AML-193 (cell line): ENCODE results near the gene BSCL2.
"Not testable (repeated sequence)": the region's sequence is repeated elsewhere in the genome, so short reads cannot be mapped to it uniquely, and the experiment has no call there.

ENCODE experiments used
- DNase-seq, 2 experiments: peaks; one replicate each; lab custom pipeline; 2025; lab: John Stamatoyannopoulos, UW

Gene BSCL2

DNA sequence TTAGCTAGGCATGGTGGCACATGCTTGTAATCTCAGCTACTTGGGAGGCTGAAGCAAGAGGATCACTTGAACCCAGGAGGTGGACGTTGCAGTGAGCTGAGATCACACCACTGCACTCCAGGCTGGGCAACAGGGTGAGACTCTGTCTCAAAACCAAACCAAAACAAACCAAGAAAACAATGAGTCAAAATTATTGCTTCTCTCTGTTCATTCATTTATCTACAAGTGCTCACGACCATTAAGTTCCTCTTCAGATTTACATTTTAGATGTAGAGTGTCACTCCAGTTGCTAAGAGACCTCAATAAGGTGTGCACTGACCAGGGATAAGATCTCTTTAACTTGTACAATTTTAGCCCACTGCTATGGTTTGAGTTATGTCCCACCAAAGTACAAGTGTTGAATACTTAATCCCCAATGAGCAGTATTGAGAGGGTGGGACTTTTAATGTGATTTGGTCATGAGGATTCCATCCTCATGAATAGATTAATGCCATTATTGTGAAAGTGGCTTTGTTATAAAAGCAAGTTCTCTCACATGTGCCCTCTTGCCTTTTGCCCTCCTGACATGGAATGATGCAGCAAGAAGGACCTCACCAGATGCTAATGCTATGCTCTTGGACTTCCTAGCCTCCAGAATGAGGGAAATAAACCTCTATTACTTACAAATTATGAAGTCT lies 12.2 kb upstream of the BSCL2 start:
- DNase-seq, result no peak

DNA sequence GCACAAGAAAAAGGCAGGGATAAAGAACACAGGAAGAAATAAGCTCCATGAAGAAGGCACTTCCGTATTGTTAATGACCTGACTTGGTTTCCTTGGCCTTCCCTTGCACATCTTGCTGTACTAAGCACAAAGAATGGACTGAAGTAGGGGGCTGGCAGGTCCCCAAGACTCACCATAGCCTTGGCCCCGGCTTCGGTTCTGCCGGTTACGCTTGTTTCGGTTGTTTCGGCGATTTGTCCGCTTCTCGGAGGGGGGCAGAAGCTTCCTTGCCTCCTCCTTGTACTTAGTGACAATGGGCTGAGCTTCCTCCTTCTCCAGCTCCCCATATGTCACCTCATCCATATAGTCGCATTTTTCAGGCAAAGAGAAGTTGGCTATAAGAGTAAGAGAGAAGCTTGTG lies 9.6 kb upstream of the BSCL2 start:
- DNase-seq, result no peak

DNA sequence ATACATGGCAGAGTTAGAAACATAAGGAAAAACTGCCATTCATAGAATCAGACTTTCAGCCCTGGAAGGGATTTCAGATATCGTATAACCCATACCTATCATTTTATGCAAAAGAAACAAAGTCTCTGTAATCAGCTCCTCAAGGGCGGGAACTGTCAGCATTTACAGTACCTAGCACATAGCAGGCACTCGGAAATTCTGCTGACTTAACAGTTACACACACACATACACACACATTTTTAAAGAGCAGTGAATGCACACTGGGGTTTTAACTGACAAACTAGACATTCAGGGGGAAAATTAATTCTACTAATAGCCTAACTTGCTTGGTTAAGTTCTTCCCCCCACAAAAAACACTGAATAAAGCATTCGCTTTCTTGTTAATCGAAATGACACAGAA lies 9.0 kb upstream of the BSCL2 start:
- no peak for DNase-seq

- no peak for DNase-seq
These were observed 8.2 kb upstream of the BSCL2 start for GRCh38 chr11:62715150-62716130.

DNA sequence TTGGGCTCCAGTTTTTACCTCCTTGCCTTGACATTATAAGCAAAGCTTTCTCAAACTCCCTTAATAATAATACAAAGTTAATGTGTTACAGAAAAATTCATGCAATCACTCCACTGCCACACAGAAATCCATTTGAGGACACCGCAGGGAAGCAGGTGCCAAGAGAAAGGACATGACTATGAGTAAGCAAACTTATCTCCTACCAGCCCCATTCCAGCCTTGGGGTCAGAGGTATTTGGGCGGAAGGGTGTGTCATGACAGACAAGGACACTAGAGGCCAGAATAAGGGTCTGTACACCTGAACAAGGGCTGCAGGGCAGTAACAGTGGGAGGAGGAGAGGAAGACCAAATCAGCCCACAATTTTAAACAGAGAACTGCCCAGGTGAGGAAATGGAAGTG lies 6.1 kb upstream of the BSCL2 start:
- DNase-seq, result no peak

DNA sequence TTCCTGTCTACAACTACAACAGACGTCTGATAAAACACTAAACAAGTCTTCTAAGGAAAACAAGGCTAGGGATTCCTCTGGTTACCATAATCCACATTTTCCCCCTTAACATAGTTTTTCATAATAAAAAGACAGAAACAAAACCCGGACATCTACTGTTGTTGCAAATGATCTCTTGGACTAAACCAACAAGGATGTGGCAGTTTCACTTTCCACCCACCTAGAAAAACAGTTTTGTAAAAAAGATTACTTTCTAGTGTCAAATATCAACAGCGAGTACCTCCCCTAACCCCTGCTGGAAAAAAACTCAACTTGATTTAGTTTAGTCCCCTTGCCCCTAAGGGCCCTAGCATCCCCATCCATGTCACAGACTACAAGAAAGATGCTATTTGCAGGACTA lies 5.6 kb upstream of the BSCL2 start:
- no peak for DNase-seq

DNA sequence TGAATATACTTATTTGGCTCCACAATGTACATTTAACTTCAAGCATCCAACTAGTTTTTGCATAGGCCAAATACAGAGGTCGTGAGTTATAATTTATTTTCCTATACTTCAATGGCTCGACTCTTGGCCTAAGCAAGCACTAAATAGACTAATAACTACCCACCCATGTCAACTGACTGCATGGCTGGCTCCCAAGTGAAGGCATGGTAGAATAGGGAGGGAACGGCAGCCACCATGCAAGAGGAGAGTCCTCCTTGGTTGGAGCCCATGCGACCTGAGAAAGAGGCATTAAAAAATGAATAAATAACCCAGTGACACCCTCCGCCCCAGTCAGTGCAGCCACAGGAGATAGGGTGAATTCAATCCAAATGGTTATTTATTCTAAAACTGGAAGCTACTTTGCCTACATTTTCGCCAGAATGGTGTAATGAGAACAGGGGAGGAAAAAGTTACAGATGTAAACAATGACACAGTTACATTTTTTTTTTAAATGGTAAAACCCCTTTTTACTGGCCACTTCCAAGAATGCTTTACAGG lies 5.1 kb upstream of the BSCL2 start:
- DNase-seq, result no peak

DNA sequence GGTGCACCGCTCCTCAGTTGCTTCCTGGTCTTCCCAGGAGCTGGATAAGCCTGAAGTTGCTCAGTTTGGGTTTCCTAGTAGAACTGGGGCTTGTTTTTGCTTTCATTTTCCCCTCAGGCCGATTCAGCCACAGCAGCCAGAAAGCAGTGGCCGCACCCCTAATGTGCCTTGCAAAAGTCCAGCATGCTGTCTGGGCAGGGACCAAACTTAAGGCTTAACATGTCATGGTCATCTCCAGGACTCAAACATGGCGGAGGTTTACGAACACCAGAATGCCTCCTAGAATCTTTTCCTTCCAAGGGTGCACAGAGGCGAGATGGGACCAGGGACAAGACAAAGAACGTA lies 2.7 kb upstream of the BSCL2 start:
- no peak for DNase-seq

GRCh38 chr11:62709247-62710000 lies 2.2 kb upstream of the BSCL2 start:
- DNase-seq, result peak; percentile 97 to 98

- no peak for DNase-seq
These were observed 1.6 kb upstream of the BSCL2 start for GRCh38 chr11:62708793-62709192.

DNA sequence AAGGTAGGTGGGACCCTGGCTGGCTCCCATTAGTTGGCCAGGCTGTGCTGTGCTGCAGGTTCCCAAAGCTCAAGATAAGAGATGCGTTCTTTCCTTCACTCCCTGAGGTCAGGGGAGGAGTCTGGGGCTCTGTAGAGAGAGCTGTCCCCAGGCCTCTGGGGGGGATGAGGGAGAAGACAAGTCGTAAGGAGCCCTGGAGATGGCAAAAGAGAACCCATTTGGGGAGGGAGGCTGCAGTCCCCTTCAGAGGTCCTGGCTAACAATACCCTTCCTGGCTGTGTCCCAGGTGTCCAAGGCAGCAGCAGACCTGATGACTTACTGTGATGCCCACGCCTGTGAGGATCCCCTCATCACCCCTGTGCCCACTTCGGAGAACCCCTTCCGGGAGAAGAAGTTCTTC lies 1.2 kb upstream of the BSCL2 start:
- no peak for DNase-seq

DNA sequence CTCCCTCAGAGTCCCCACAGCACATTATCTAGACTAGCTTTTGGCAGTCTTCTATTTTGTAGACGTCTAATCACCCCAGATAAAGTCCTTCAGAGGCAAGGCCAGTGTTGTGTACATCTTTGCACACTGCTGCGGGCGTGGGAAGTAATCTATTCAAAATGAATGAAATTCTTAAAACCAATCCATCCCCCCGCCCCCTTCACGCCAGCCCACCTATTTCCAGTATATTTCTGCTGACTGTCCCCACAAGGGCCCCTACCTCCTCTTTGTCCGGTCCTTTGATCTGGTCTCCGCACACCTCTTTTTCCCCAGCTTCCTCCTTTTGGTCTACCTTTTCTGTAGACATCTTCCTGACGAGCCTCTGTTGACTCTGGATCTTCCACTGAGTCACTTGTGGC lies 375 bp downstream of the BSCL2 start:
- DNase-seq, result no peak

DNA sequence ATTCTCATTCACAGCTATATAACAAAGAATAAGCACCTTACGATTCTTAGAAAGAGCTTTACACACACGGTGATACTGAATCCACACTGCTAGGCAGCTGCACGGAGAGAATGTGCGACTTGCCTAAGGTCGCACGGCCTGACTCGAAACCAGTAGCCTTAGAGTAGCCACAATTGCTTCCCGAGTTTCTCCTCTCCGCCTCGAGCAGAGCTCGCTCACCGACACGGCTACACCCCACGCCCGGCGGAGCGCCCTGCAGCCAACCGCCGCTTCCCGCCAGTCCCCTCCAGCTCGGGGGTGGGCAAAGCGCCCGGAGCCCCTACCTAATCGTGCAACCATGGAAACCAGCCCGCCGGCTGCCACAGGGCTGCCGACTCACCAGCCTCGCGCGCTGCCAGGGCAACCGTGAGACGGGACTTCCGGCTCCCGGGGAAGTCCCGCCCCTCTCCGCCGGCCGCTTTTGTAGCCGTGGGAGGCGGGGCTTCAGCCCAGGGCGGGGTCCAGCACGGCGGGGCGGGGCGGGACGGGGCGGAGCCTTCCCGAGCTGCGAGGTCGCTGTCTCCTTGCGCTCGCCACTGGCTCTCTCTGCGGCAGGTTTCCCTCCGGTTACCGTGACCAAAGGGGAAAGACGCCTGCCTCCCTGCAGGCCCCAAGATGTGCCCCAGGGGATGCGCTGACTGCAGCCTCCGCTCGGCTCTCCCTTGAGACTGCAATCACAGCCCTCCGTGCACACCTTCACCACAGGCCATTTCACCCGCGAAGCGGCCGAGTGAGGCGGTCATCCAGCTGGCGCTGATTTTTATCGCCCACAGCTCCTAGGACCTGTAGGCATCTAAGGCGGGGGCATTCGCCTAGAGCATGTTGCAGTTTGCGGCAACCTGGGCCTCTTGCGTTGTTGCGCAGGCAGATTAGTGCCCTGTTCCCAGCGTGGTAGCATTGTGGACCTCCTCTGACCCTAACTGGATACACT lies 1.1 kb downstream of the BSCL2 start:
- DNase-seq, result peak; percentile 77 to 82

DNA sequence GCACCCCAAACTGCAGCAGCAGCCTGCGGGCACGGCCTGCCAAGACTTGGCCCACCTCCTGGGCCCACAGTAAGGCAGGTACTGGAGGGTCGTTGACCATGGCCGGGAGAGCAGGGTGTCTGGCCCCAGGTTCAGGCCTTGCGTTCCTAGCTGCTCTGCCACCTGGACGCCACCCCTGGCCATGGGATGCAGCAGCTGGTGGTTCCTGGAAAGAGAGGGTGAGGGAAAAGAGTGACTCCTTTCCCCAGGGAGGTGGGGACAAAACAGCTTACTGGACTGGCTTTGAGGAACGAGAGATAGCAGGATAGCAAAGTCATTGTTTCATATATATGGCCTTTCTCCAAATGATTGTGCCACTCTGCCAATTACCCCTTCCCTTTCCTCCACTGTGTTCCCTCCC lies 1.8 kb downstream of the BSCL2 start:
- DNase-seq, result peak in 1 of 2 experiments; percentile 23

GRCh38 chr11:62703921-62704320 lies 3.3 kb downstream of the BSCL2 start:
- DNase-seq, result not testable (repeated sequence)

DNA sequence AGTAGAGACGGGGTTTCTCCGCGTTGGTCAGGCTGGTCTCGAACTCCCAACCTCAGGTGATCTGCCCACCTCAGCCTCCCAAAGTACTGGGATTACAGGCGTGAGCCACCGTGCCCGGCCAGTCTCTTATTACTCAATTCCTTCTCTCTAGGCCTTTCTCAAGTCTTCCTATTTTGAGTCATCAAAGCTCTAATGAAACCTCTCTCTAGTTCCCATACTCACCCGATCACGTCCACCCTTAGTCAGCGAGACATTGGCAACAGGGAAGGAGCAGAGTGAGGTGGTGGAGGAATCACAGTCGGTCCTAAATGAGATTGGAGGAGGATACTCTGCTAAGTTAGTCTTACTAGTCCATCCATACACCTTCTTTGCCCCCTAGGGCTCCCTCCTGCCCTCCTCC lies 5.0 kb downstream of the BSCL2 start:
- no peak for DNase-seq

- peak; percentile 64 to 65 for DNase-seq
These were observed 12.6 kb downstream of the BSCL2 start for GRCh38 chr11:62694455-62695167.

DNA sequence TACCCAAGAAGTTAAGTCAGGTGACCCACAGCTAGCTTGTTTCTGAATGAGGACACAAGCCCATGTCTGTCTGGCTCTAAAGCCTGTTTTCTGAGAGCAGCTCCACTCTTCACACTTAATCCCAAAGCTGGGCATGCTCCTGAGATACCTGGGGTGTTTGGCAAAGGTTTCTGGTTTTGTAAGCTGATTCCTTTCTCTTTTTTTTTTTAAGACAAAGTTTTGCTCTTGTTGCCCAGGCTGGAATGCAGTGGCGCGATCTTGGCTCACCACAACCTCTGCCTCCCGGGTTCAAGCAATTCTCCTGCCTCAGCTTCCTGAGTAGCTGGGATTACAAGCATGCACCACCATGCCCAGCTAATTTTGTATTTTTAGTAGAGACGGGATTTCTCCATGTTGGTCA lies 13.6 kb downstream of the BSCL2 start:
- DNase-seq, result not testable (repeated sequence)

DNA sequence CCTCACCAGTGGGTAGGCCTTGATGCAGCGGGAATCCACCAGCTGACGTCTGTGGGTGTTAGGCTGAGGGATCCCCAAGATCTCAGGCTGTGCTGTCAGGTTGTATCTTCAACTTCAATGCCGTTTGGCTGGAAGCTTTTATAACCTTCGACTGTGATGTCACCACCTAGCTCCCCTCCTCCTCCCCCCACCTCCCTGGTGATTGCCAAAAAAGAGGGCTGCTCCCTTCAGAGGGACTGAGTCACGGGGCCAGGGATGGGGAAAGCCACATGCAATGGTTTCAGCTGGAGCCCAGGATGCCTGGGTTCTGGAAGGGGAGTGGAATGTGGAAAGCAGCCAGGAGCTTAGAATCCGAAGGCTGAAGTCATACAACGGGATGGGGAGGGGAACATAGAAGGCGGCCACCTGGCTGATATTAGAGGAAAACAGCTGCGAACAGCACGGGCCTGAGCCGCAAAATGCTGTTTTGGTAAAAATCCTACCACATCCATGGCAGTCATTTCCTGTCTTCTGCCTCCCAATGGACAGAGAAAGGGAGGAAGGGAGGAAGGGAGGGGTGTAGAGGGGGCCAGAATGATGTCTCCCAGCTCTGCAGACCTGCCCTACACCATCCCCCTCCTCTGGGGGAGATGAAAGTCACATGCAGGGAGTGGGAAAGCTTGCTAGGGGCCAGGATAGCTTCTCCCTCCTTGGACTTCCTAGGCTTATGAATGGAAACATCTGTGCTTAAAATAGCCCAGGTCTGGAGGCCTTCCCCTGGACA lies 17.6 kb downstream of the BSCL2 start, which contains the start of gene LRRN4CL:
Gene LRRN4CL, minus strand, starts transcription at position 110 of the 763 bp plus-strand sequence. CDS start 1,022 bp downstream, outside the sequence.
- no peak for DNase-seq

DNA sequence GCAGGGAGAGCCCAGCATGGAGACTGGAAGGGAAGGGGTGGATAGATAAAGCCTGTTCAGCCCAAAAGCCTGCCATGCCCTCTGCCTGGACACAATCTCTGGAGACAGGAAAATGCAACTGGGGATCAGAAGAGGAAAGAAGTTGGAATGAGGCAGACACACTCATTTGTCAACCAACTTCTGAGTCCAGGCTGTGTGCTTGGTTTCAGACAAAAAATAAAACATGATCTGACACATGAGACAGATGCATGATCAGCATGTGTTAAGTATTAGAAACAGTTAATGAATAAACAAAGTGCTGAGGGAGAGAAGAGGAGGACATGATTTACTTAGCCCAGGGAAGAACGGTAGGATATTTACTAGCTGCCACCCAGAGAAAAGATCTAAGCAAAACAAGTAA lies 18.7 kb downstream of the BSCL2 start:
- no peak for DNase-seq
